IPS DF 4.7 (cell line): ENCODE measurements around the gene SLC32A1.

ENCODE experiments used
- DNase-seq: peaks from one replicate; pipeline ENCODE4 v3.0.0-alpha.2; 2013; ENCODE audit warnings: low spot score; ENCODE audit errors: extremely low read depth

SLC32A1 gene

GRCh38 chr20:38725148-38725901 is 1.0 kb downstream of the SLC32A1 start:
- no peak for DNase-seq

DNA sequence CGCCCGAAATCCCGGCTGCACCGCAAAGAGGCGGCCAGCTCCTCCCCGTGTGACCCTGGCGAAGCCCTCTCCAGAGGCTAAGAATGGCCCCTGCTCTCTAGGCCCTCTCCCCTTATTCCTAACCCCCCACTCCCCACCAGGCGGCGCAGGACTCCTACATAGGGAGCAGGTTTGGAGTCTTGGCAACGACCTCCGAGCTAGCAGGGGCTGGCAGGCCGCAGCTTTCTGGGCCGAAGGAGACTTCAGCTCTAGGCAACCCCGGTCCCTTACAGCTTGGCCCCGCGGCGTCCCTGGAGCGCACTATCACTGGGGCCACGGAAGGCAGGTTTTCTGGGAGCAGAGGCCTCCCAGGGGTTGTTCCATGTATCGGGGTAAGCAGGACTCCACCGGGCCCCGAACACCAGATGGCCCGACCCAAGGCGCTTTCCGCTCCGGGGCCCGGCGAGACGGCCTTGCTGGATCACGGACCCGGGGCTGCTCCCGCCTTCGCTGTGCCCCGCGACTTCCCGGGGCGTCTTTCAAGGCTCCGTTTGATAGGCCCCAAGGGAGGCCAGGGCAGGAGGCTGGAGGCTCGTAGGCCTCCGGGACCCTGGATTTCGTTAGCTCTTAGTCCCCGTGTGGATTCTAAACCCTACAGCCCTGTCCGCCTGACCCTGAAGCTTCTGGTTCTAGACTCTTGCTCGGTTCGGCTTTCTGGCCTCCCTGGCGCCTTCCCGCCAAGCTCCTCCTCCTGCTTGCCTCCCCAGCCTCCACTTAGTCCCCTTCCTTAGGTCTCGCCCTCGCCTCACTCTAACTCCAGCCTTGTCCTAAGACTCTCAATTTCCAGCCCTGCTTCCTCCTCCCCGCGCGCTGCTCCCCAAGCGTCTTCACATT is 1.9 kb downstream of the SLC32A1 start:
- no peak for DNase-seq

GRCh38 chr20:38726804-38727606 is 2.7 kb downstream of the SLC32A1 start:
- no peak for DNase-seq

DNA sequence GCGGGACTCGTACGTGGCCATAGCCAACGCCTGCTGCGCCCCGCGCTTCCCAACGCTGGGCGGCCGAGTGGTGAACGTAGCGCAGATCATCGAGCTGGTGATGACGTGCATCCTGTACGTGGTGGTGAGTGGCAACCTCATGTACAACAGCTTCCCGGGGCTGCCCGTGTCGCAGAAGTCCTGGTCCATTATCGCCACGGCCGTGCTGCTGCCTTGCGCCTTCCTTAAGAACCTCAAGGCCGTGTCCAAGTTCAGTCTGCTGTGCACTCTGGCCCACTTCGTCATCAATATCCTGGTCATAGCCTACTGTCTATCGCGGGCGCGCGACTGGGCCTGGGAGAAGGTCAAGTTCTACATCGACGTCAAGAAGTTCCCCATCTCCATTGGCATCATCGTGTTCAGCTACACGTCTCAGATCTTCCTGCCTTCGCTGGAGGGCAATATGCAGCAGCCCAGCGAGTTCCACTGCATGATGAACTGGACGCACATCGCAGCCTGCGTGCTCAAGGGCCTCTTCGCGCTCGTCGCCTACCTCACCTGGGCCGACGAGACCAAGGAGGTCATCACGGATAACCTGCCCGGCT is 3.4 kb downstream of the SLC32A1 start:
- no peak for DNase-seq

DNA sequence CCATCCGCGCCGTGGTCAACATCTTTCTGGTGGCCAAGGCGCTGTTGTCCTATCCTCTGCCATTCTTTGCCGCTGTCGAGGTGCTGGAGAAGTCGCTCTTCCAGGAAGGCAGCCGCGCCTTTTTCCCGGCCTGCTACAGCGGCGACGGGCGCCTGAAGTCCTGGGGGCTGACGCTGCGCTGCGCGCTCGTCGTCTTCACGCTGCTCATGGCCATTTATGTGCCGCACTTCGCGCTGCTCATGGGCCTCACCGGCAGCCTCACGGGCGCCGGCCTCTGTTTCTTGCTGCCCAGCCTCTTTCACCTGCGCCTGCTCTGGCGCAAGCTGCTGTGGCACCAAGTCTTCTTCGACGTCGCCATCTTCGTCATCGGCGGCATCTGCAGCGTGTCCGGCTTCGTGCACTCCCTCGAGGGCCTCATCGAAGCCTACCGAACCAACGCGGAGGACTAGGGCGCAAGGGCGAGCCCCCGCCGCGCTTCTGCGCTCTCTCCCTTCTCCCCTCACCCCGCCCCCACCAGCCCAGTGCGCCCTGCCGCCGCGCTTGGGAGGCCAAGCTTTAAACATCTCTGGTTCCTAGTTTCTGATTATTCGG is 4.0 kb downstream of the SLC32A1 start:
- DNase-seq, result no peak

- DNase-seq, result no peak
Measured at GRCh38 chr20:38728911-38729642, 4.8 kb downstream of the SLC32A1 start.

DNA sequence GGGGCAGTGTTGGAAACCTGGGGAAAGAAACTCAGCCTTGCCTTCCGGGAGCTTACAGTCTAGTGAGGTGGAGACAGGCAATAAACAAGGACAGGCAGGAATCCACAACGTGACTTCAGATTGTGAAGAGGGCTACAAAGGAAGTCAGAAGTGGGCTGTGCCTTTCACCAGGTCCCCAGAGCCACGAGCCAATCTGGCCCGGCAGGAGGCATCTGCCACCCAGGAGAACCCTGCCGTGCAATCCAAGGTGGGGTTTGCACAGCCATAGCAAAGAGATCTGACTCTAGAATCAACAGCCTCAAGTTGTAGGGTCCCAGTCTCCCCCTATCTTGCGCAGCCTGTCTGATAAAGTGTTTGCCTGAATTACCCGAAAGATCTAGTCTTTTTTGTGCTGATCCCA is 5.5 kb downstream of the SLC32A1 start:
- no peak for DNase-seq

GRCh38 chr20:38730167-38730988 is 6.1 kb downstream of the SLC32A1 start:
- no peak for DNase-seq

- DNase-seq, result no peak
Measured at GRCh38 chr20:38730989-38731737, 6.9 kb downstream of the SLC32A1 start.

DNA sequence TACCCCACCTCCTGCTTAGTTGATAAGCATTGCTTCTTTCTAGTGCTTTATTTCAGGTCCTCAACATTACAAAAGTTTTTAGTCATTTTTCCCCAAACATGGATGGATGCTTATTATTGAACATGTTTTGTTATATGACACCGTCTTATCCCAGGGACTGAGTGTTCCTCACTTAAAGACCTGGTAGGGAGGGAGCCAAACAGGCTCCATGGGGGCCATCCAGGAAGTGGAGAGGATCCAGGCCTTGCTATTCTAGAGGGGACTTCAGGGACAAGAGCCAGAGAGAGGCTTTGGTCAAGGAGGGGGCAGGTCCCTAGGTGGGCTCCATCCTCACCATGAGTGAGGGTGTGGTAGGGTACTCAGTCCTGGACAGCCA is 7.4 kb downstream of the SLC32A1 start:
- no peak for DNase-seq

DNA sequence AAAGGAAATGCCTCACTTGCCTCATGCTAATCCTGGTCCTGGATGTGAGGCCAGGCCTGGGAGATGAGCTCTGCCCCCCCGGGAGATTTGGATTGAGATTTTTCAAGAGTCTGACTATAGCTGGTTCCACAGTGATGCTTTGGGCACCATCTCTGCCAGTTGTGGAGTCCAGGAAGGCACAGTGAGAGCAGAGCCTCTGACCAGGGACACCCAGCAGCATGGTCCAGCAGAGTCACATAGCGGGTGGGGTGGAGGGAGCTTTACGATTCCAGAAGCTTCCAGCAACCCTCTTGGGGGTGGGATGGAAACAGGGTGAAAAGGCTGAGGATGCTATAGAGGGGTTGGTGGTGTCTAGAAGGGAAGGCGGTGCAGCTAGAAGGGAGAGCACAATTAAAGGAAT is 8.7 kb downstream of the SLC32A1 start:
- DNase-seq, result no peak

DNA sequence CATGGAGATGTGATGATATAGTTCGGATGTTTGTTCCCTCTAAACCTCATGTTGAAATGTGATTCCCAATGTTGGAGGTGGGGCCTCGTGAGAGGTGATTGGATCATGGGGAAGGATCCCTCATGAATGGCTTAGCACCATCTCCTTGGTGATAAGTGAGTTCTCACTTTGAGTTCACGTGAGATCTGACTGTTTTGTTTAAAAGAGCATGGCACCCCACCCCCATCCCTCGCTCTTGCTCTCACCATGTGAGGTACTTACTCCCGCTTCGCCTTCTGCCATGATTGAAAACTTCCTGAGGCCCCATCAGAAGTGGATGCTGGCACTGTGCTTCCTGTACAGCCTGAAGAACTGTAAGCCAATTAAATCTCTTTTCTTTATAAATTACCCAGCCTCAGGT is 10.9 kb downstream of the SLC32A1 start:
- no peak for DNase-seq

GRCh38 chr20:38737887-38738286 is 13.6 kb downstream of the SLC32A1 start:
- no peak for DNase-seq

DNA sequence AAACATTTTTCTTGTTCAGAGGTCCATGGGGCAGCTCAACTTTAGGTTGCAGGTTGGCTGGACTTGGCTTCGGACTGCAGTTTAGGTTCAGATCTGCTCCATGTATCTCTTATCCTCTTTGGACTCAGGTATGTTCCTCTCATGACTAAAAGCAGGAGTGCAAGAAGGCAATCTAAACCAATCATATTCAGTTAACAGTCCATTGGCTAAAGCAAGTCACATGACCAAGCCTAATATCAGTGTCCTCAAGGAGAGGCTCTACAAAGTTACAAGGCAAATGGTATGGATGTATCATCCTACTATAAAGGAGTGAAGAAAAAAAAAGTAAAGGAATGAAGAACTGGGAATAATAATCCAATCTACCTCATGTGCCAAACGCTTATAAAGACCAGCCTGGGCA is 21.5 kb downstream of the SLC32A1 start:
- DNase-seq, result no peak

DNA sequence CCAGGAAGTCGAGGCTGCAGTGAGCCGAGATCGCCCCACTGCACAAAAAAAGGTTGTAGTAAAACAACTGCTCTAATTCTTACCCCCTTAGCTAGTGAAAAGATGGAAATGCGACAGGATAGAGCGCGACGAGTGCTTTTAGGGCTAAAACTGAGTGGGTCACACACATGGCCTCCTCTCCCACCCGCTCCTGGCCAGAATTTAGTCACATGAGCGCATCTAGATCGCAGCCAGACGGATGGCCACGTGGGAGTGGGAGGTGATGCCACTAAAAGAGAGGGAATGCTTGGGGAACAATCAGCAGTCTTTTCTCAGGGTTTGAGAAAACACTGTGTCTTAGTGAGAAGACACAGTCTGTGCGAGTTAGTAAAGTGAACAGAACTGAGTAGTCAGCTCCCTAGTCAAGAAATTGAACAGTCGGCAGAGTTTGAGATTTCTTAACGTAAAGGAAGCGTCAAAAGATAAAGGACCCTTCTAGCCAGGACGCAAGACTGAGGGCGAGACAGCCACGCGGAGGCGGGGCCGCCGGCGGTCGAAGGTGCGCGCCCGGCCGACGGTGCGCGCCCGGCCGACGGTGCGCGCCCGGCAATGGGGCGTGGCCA is 23.3 kb downstream of the SLC32A1 start:
- no peak for DNase-seq

DNA sequence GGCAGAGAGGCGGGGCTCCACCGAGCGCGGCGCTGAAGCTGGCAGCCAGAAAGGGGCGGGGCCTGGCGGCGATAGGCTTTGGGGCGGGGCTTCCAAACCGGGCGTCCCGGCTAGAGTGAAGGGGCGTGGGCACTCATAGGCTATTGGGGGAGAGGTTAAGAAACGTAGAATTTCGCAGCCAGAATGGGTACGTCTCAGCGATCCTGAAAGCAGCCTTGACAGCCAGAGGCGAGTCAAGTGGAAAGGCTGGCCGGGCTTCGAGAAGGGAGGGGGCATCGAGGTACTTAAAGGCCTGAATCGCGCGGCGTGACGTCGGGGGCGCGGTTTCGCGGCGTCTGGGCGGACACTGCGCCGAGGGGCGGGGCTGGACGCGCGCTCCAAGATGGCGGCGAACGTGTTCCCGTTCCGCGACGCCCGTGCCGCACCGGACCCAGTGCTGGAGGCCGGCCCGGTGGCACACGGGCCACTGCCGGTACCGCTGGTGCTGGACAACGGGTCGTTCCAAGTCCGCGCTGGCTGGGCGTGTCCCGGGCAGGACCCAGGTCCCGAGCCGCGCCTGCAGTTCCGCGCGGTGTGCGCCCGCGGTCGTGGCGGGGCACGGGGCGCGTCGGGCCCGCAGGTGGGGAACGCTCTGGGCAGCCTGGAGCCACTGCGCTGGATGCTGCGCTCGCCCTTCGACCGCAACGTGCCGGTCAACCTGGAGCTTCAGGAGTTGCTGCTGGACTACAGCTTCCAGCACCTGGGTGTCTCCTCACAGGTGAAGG is 24.0 kb downstream of the SLC32A1 start, which contains the start of gene ACTR5:
TSS of gene ACTR5 (plus strand) at position 364 of the 764 bp plus-strand sequence. CDS start at position 383, 19 bp downstream.
- DNase-seq, result no peak

DNA sequence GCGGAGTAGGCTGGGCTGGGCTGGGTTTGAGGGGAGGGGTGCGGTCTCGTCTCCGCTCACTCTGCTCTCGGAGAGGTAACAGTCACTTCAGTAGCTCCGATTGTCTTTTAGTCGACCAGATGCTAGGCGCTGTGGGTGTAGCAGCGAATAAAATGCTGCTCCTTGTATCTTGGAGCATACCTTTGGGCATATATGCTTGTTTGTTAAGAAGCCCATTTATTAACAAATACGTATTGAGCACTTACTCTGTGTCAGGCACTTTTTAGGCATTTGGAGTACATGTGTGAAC is 24.5 kb downstream of the SLC32A1 start:
- no peak for DNase-seq
